Nephron (organoid): ENCODE results near the gene UAP1L1.

Experiments
- H3K27ac Mint-ChIP-seq, 3 experiments: 2 replicates each; pipeline ENCODE4 v1.8.0; 2020; ENCODE audit warnings: mixed read lengths in 3 of 3, mild to moderate bottlenecking in 2 of 3, moderate library complexity in 1 of 3
- H3K27me3 Mint-ChIP-seq: 2 replicates; pipeline ENCODE4 v1.8.0; 2021; ENCODE audit warnings: low read depth, mild to moderate bottlenecking, moderate library complexity, mixed read lengths
- H3K36me3 Mint-ChIP-seq: 2 replicates; pipeline ENCODE4 v1.8.0; 2020; ENCODE audit warnings: low read depth, mixed read lengths
- H3K4me1 Mint-ChIP-seq: 2 replicates; pipeline ENCODE4 v1.8.0; 2020; ENCODE audit warnings: mixed read lengths
- H3K4me3 Mint-ChIP-seq, 3 experiments: 2 replicates each; pipeline ENCODE4 v1.8.0; 2020; ENCODE audit warnings: mild to moderate bottlenecking in 3 of 3, mixed read lengths in 3 of 3, moderate library complexity in 2 of 3
- H3K9me3 Mint-ChIP-seq: 2 replicates; pipeline ENCODE4 v1.8.0; 2020; ENCODE audit warnings: mixed read lengths
- CTCF ChIP-seq, 3 experiments: fragments of 200-600 bp; sonication (generic); IDR thresholded peaks; one replicate each; pipeline ENCODE4 v1.5.0; 2021; ENCODE audit warnings: antibody characterized with exemption in 3 of 3; ENCODE audit not compliant: unreplicated experiment in 3 of 3

The UAP1L1 gene

GRCh38 chr9:137105814-137106661 is 28.7 kb downstream of the UAP1L1 start:
- H3K4me1 Mint-ChIP-seq = no peaks in the 10 kb centered on the region
- no peaks in the 10 kb centered on the region for H3K9me3 Mint-ChIP-seq
- H3K4me3 Mint-ChIP-seq = no peak overlapping the region
- H3K27ac Mint-ChIP-seq = no peak overlapping the region
- peaks cover 10% of the 10 kb centered on the region for H3K36me3 Mint-ChIP-seq
- H3K27me3 Mint-ChIP-seq = peaks cover 4% of the 10 kb centered on the region
- no peak for TF ChIP-seq CTCF (IDR thresholded peaks at IDR 0.05; ENCODE audit: unreplicated experiment in 3 of 3)

- H3K9me3 Mint-ChIP-seq = no peaks in the 10 kb centered on the region
- peaks cover 4% of the 10 kb centered on the region for H3K27me3 Mint-ChIP-seq
- peaks cover 10% of the 10 kb centered on the region for H3K36me3 Mint-ChIP-seq
- no peak overlapping the region for H3K27ac Mint-ChIP-seq
- H3K4me3 Mint-ChIP-seq = no peak overlapping the region
- no peak for TF ChIP-seq CTCF (IDR thresholded peaks at IDR 0.05; ENCODE audit: unreplicated experiment in 3 of 3)
- H3K4me1 Mint-ChIP-seq = no peaks in the 10 kb centered on the region
Observed at GRCh38 chr9:137106662-137107250, 29.4 kb downstream of the UAP1L1 start.

- Mint-ChIP-seq H3K4me1 (no peaks in the 10 kb centered on the region), H3K9me3 (no peaks in the 10 kb centered on the region), H3K36me3 (peaks cover 10% of the 10 kb centered on the region), H3K4me3 (no peak overlapping the region), H3K27ac (no peak overlapping the region), H3K27me3 (peaks cover 4% of the 10 kb centered on the region)
- TF ChIP-seq CTCF (IDR thresholded peaks at IDR 0.05; ENCODE audit: unreplicated experiment in 3 of 3) = no peak
Observed at GRCh38 chr9:137107312-137107921, 30.1 kb downstream of the UAP1L1 start.

GRCh38 chr9:137107982-137108381 is 30.7 kb downstream of the UAP1L1 start:
- Mint-ChIP-seq H3K27me3 (peaks cover 4% of the 10 kb centered on the region), H3K9me3 (no peaks in the 10 kb centered on the region), H3K4me3 (no peak overlapping the region), H3K36me3 (peaks cover 10% of the 10 kb centered on the region), H3K4me1 (no peaks in the 10 kb centered on the region), H3K27ac (no peak overlapping the region)
- no peak for TF ChIP-seq CTCF (IDR thresholded peaks at IDR 0.05; ENCODE audit: unreplicated experiment in 3 of 3)

- Mint-ChIP-seq H3K4me3 (no peak overlapping the region), H3K36me3 (peaks cover 10% of the 10 kb centered on the region), H3K27me3 (peaks cover 8% of the 10 kb centered on the region), H3K9me3 (no peaks in the 10 kb centered on the region), H3K27ac (no peak overlapping the region), H3K4me1 (no peaks in the 10 kb centered on the region)
- no peak for TF ChIP-seq CTCF (IDR thresholded peaks at IDR 0.05; ENCODE audit: unreplicated experiment in 3 of 3)
Observed at GRCh38 chr9:137108608-137109249, 31.4 kb downstream of the UAP1L1 start.
